ENCODE measurements around the gene USH1C. TPM values are rescaled to one million over a fixed set of nuclear protein-coding genes. Genes with fewer than 3 reads are reported as not detected.

Gene USH1C
- total RNA-seq, 3 donors from 2014 or later: 81.7 to 229 (median 141) TPM

DNA sequence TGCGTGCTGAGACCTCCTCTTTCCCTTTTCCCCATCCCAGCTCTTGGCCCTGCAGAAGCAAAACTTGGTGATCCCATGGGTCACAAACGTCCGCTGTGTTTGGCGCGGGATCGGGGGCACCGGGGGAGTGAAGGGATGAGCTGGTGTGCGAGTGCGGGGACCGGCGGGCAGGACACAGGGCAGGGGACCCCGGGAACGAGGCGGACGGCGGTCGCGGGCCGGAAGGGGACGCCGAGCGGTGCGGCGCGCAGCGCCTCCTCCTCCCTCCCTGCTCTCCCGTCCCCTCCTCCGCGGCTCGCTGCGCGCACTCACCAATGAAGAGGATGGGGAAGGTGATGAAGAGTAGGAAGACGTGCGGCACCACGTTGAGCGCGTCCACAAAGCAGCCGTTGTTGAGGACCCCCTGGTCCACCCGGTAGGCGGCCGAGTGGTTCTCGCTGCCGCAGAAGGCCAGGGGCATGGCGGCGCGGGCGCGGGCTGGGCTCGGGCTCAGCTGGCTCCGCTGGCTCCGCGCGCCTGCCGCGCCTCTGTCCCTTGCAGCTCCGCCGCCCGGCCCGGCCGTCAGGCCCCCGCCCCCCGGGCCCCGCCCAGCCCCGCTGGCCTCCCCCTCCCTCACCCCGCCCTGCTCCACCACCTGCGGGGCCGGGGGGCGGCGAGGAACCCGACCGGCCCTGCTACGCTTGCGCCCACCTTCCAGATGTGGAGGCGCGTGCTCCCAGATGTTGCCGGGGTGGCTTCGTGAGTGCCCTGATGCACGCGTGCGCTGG is 67.7 kb downstream of the USH1C start, which contains the start of gene ABCC8:
ABCC8 (minus strand) TSS at position 529 of the 767 bp plus-strand sequence; CDS start at position 460, 69 bp downstream.
- no peaks in the 10 kb centered on the region for H3K9me3 ChIP-seq
- intact Hi-C loops (cut with DNase I, micrococcal nuclease): no loop called here
- no peaks in the 10 kb centered on the region for H3K36me3 ChIP-seq (ENCODE audit: low read depth)
- ATAC-seq (peak; percentile 23), DNase-seq (no peak)
- peaks cover 9% of the 10 kb centered on the region for H3K4me1 ChIP-seq (ENCODE audit: low read depth)
- no peak within 1 kb of the TSS for H3K4me3 ChIP-seq
- TF ChIP-seq CTCF (IDR thresholded peaks at IDR 0.05): no peak

- H3K4me3 ChIP-seq: no peak overlapping the region
- intact Hi-C loops (cut with DNase I, micrococcal nuclease): no loop called here
- TF ChIP-seq CTCF (IDR thresholded peaks at IDR 0.05): no peak
- no peak for DNase-seq
- no peaks in the 10 kb centered on the region for H3K36me3 ChIP-seq (ENCODE audit: low read depth)
- H3K4me1 ChIP-seq (ENCODE audit: low read depth): peaks cover 9% of the 10 kb centered on the region
- ATAC-seq: no peak
- no peaks in the 10 kb centered on the region for H3K9me3 ChIP-seq
Measured at GRCh38 chr11:17475666-17476316, 68.4 kb downstream of the USH1C start.

- DNase-seq: no peak
- H3K9me3 ChIP-seq: no peaks in the 10 kb centered on the region
- H3K4me3 ChIP-seq: no peak overlapping the region
- H3K36me3 ChIP-seq (ENCODE audit: low read depth): no peaks in the 10 kb centered on the region
- peaks cover 5% of the 10 kb centered on the region for H3K4me1 ChIP-seq (ENCODE audit: low read depth)
- ATAC-seq: peak; percentile 52
- intact Hi-C loops (cut with DNase I, micrococcal nuclease): no loop called here
- no peak for TF ChIP-seq CTCF (IDR thresholded peaks at IDR 0.05)
Measured at GRCh38 chr11:17473071-17473744, 71.0 kb downstream of the USH1C start.

DNA sequence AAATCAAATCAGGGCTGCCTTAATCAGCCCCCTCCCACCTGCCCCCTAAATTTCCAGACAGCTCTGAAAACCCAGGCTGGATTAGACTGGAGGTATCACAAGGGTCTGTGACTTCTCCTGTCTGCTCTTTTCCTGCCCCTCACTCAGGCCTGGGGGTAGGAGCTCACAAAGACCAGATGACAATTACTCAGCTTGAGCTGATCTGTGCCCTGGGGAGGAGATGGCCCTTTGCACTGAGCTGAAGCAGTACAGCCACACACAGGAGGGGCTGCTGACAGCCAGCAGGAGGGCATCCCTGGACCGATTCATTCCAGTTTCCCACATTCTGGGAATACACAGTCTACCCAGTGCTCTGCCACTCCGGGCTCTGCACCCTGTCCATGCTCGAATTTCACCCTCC is 71.7 kb downstream of the USH1C start:
- H3K9me3 ChIP-seq: no peaks in the 10 kb centered on the region
- no peak for TF ChIP-seq CTCF (IDR thresholded peaks at IDR 0.05)
- intact Hi-C loops (cut with DNase I, micrococcal nuclease): no loop called here
- ATAC-seq (no peak), DNase-seq (no peak)
- peaks cover 5% of the 10 kb centered on the region for H3K4me1 ChIP-seq (ENCODE audit: low read depth)
- H3K36me3 ChIP-seq (ENCODE audit: low read depth): no peaks in the 10 kb centered on the region
- H3K4me3 ChIP-seq: no peak overlapping the region

- intact Hi-C loops (cut with DNase I, micrococcal nuclease): no loop called here
- Histone ChIP-seq H3K4me1 (ENCODE audit: low read depth) (peaks cover 5% of the 10 kb centered on the region), H3K4me3 (no peak overlapping the region), H3K9me3 (no peaks in the 10 kb centered on the region), H3K36me3 (ENCODE audit: low read depth) (no peaks in the 10 kb centered on the region)
- no peak for DNase-seq
- peak; percentile 39 for ATAC-seq
- TF ChIP-seq CTCF (IDR thresholded peaks at IDR 0.05): no peak
Measured at GRCh38 chr11:17471501-17471900, 72.7 kb downstream of the USH1C start.
